Measurements from ENCODE around the gene ALG14.

Gene ALG14

GRCh38 chr1:95072117-95072516, 634 bp downstream of the ALG14 start:
- no peak for TF ChIP-seq CTCF (conservative IDR thresholded peaks at IDR 0.05)
- peak overlapping the region; percentile 93 for H3K27ac ChIP-seq

- TF ChIP-seq CTCF (conservative IDR thresholded peaks at IDR 0.05), result no peak
- H3K27ac ChIP-seq, result peak overlapping the region; percentile 93
Observed at GRCh38 chr1:95071539-95071938, 1.2 kb downstream of the ALG14 start.

- H3K27ac ChIP-seq, result no peak overlapping the region
- TF ChIP-seq CTCF (conservative IDR thresholded peaks at IDR 0.05), result no peak
Observed at GRCh38 chr1:95069710-95070093, 3.0 kb downstream of the ALG14 start.

- no peak for TF ChIP-seq CTCF (conservative IDR thresholded peaks at IDR 0.05)
- no peak overlapping the region for H3K27ac ChIP-seq
Observed at GRCh38 chr1:95068956-95069709, 3.6 kb downstream of the ALG14 start.

GRCh38 chr1:95067568-95067967, 5.2 kb downstream of the ALG14 start:
- H3K27ac ChIP-seq, result no peak overlapping the region
- no peak for TF ChIP-seq CTCF (conservative IDR thresholded peaks at IDR 0.05)

- no peak overlapping the region for H3K27ac ChIP-seq
- no peak for TF ChIP-seq CTCF (conservative IDR thresholded peaks at IDR 0.05)
Observed at GRCh38 chr1:95067062-95067461, 5.7 kb downstream of the ALG14 start.

- no peak overlapping the region for H3K27ac ChIP-seq
- no peak for TF ChIP-seq CTCF (conservative IDR thresholded peaks at IDR 0.05)
Observed at GRCh38 chr1:95061445-95062006, 11.2 kb downstream of the ALG14 start.
